ENCODE data around the gene ACTR8.

The ACTR8 gene

DNA sequence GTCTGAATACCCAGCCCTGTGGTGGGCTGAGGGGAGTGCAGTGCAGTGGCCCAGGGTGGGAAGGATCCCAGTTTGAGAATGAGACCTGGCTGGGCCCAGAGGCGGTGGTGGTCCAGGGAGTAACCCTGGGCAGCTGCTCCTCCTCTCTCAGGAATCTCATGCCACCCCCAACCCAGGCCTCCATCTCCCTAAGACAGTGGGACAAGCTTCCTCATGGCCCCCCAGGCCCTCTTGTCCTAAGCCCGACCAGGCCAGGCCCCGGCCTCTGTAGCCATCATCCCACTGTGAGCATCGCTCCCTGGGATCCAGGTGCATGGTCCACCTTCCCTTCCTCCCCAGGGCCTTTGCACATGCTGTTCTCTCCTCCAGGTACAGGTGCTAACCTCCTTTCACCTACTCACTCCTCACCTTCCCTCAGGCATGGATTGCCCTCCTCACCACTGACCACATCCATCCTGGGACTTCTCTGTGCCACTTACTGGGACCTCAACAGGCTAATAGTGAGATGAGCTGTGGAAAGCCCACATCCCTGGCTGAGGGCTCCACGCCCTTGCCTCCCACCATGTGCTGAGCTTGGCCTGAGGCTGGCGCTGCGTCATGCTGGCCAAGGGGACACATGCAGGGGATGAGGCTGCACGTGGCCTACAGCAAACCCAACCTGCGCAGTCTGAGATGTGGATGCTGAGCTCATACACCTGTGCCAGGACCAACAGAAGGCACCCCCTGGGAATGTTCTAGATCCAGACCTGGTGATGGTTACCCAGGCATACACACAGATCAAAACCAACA, 45.7 kb downstream of the ACTR8 start:
- DNase-seq: no peak

GRCh38 chr3:53835257-53835656, 46.7 kb downstream of the ACTR8 start:
- DNase-seq: no peak

DNA sequence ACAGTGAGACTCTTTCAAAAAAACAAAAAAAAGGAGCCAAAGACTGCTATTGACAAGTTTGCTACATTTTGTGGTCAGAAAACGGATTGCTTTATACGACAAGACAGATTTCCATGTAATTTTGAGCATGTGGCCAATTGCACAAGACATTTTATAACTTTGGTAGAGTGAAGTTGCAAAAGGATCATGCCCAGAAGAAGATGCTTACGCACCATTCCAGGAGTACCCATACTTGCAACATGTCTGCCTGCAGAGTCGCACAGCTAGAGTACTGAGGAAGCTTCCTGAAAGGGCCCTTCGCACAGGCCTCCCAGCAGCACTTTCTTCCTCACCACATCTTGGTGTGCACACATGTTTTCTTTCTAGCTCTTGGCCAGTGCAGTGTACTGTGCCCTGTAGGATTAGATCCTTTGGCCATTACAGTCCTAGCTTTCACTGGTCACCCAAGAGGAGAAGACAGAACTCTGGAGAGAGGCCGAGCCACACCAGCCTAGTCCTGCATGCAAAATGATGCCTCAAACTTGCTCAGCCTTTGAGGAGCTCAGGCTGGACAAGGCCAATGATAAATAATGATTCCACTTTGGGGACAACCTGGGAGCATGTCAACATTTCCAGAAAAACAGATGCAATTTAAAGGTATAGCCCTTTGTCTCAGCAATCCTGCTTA, 47.4 kb downstream of the ACTR8 start:
- DNase-seq: no peak

DNA sequence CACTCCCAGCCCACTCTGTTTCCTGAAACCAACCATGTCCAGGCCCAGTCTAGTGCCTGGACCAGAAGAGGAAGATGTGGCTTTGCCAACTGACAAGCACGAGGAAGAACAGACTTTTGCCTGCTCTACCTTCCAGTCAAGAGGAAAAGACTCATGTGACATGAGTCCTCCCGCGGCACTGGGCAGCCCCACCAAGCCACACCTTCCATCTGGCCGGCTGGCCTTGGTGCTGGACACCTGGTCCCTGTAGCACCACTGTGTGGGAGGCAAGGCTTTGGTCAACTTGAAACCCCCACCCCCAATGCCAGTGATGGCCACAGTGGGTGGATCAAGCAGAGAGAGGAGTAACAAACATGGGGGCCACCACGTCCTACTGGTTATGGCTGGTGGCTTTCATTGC, 48.3 kb downstream of the ACTR8 start:
- DNase-seq: no peak

- no peak for DNase-seq
These were observed 48.8 kb downstream of the ACTR8 start for GRCh38 chr3:53833053-53833645.

- no peak for DNase-seq
These were observed 51.0 kb downstream of the ACTR8 start for GRCh38 chr3:53830944-53831343.

GRCh38 chr3:53829605-53830004, 52.3 kb downstream of the ACTR8 start:
- DNase-seq: no peak

DNA sequence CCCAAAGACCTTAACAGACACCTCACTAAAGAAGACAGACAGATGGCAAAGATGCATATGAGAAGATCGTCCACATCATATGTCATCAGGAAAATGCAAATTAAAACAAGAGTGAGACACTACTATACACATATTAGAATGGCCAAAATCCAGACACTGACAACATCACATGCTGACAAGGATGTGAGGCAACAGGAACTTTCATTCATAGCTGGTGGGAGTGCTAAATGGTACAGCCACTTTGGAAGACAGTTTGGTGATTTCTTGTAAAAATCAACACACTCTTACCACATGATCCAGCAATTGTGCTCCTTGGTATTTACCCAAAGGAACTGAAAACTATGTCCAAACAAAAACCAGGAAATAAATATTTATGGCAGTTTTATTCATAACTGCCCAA, 53.4 kb downstream of the ACTR8 start:
- no peak for DNase-seq

GRCh38 chr3:53826048-53826447, 55.9 kb downstream of the ACTR8 start:
- no peak for DNase-seq

DNA sequence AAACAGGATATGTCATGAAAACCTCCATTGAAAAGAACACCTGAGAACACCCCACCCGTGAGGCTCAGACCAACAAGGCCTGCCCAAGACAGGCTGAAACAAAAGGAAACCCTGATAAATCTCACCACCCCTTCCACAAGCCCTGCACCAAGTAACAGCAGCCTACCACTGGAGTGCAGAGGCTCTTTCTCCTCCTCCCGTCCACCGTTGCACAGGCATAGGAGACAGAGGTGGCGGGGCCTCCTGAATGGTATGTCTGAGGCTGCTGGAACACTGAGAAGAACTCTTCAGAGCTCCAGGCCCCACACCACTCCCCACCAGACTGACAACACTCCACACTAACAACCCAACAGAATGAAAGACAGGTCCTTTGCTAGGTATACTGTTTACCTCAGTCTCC, 57.2 kb downstream of the ACTR8 start:
- DNase-seq: no peak

DNA sequence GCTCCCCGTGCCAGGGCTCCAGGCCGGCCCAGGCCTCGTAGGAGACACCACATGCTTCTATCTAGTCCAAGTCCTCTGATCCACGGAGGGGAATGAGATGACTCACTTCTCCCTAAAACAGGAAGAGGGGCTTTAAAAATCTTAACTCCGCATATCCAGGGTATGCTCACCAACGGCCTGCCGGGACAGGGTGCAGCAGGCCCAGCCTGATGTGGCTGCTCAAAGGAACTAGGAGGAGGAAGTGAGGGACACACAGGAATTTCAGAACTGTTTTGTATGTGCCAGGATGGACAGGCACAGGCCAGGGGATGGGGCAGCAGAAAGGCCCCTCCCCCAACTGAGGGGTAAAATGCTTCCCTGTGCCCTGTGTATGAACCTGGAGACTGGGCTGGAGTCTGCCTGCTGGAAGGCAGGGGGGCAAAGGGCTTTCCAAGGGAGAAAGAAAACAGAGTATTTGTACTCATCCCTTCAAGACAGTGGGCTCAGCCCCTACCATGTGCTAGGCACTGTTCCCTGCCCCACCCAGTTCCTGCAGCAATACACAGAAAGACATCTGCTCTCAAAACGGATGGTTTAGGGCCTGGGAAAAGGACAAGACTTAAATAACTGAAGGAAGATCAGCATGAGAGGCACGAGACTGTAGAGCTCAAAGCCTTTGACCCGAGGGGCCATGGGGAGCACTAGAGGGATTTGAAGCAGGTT, 57.8 kb downstream of the ACTR8 start:
- no peak for DNase-seq

- DNase-seq: no peak
These were observed 58.7 kb downstream of the ACTR8 start for GRCh38 chr3:53823026-53823955.

DNA sequence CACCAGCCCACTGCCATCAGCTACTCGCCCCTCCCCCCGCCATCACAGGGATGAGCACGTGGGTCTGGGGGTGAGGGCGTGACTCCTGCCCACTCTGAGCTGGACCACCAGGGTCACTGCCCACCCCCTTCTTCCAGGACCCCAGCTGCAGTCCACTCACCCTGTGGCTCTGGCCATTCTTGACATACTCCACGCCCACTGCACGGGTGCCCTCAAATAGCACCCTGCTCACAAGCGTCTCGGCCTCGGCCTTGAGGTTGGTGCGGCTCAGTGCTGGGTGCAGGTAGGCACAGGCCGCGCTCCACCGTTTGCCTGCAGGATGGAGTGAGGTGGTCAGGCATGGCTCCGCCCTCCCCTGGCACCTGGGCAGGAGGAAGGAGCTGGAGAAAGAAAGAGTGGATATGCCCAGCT, 59.6 kb downstream of the ACTR8 start:
- no peak for DNase-seq

- DNase-seq: no peak
These were observed 60.3 kb downstream of the ACTR8 start for GRCh38 chr3:53821631-53822121.

DNA sequence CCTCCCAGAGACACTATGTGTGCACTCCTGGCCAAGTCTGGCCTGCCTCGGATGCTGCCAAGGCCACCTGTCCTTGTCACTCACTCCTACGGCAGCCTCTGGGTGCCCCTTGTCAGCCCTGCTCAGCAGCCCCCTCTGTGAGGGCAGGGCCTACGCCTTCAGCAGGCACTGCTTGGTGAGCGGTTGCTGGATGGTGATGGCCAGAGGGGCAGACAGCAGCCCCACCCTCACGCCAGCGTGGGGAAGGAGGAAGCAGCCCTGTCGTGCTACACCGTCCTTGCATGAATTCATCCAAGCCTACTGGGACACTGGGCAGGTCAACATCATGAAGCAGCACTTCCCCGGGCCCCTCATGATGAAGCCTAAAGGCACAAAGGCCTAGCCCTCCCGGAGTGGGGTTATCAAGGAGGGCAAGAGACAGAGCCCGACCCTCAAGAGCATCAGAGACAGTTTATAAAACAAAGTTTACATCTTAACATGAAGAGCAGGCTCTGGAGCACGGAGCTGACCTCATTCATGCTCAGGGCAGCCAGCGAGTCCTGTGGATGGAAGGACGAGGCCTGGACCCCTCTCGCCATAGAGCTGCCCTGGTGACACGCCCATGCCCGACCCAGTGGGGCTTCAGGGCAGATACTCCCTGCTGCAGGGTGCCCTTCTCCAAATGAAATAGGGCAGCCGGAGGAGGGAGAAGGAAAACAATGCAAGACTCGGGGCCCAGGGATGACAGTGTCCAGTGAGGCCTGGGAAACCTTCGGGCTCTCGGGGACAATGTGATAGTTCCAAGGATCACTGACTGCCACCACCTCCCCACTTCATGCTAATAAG, 61.0 kb downstream of the ACTR8 start:
- DNase-seq: no peak

DNA sequence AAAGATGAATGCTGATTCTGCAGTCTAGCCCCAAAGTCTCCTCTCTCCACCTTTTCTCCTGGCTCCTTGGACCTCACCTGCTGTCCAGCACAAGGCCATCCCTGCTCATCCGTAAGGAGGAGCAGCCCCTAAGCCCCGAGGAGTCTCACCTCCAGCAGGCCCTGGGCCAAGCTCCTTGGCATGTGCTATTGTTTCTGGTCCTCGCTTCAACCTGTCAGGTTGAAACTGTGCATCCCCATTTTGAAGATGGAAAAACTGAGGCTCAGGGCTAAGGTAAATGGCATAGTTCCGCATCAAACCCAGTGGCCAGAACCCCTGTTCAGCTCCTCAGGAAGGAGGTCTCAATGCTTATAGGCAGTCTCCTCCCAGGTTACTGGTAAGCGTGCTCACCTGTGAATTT, 61.9 kb downstream of the ACTR8 start:
- no peak for DNase-seq

- DNase-seq: no peak
These were observed 62.6 kb downstream of the ACTR8 start for GRCh38 chr3:53819163-53819868.

GRCh38 chr3:53818221-53819162, 63.5 kb downstream of the ACTR8 start:
- DNase-seq: no peak

- no peak for DNase-seq
These were observed 64.1 kb downstream of the ACTR8 start for GRCh38 chr3:53817809-53818208.

Measured in right kidney (tissue), 1 donor.